ENCODE results near the gene SH2B2. TPM values are rescaled to one million over a fixed set of nuclear protein-coding genes. Genes with fewer than 3 reads are reported as not detected.

The SH2B2 gene
- total and polyA plus RNA-seq, 2 experiments from 2014 or later, result 5.6 to 21.9 TPM

DNA sequence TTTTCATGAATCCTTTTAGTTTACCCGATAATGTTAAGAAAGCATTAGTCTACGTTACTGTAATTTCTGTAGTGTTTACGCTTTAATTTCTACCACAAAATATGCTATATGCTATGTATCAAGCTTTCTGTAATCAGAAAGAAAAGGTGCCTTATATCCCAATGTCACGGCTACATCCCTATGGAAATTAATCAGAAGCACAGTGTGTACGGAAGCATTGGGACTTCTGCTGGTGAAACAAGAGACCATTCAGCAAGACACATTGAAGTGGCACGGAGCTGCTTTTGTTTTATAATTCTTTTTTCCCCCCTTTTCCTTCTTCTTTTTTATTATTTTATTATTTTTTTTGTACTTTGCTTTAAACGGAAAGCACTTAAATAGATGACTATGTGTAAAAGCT lies 31.2 kb upstream of the SH2B2 start:
- 0 out of 2 replicates have a peak, but pooled peaks cover 5% of the 10 kb centered on the region for H3F3A ChIP-seq (replicated peaks; ENCODE audit: low read depth)
- H3K36me3 ChIP-seq (ENCODE audit: insufficient read depth), result peaks cover under 1% of the 10 kb centered on the region; the same call in 1 of the 2 replicates
- 0 out of 2 replicates have a peak, but pooled peaks cover 9% of the 10 kb centered on the region for H3K4me1 ChIP-seq (ENCODE audit: insufficient read depth)
- no peak overlapping the region for H3K27ac Mint-ChIP-seq
- H3K79me2 ChIP-seq (replicated peaks; ENCODE audit: insufficient read depth), result no peaks in the 10 kb centered on the region
- no peak overlapping the region for H3K27ac ChIP-seq (ENCODE audit: low read depth)
- H2AFZ ChIP-seq, result no peak overlapping the region
- no peak overlapping the region for H3K4me3 ChIP-seq
- H3K4me3 Mint-ChIP-seq, result no peak overlapping the region
- no peaks in the 10 kb centered on the region for H3K9me3 Mint-ChIP-seq
- no peak overlapping the region for H3K4me2 ChIP-seq
- H4K20me1 ChIP-seq (replicated peaks; ENCODE audit: insufficient read depth), result 0 out of 2 replicates have a peak, but pooled peaks cover 3% of the 10 kb centered on the region
- H3K36me3 Mint-ChIP-seq (ENCODE audit: low read depth), result peaks cover 2% of the 10 kb centered on the region
- ATAC-seq (no peak), DNase-seq (ENCODE audit: low spot score) (no peak)
- TF ChIP-seq CREB1 (CRISPR knock-in tag; IDR thresholded peaks at IDR 0.05; ENCODE audit: low read depth) (no peak), JUNB (IDR thresholded peaks at IDR 0.05; ENCODE audit: unreplicated experiment) (no peak), ZNF331 (CRISPR knock-in tag; IDR thresholded peaks at IDR 0.05; ENCODE audit: low read depth) (no peak), POLR2AphosphoS5 (IDR thresholded peaks at IDR 0.05; ENCODE audit: low read depth) (no peak), ZNF114 (CRISPR knock-in tag; IDR thresholded peaks at IDR 0.05) (no peak), EZH2 (IDR thresholded peaks at IDR 0.05; ENCODE audit: low read depth, unreplicated experiment) (no peak), STAT1 (IDR thresholded peaks at IDR 0.05; ENCODE audit: unreplicated experiment) (no peak), NANOG (IDR thresholded peaks at IDR 0.05; ENCODE audit: borderline replicate concordance) (no peak), EZH2phosphoT487 (IDR thresholded peaks at IDR 0.05; ENCODE audit: unreplicated experiment) (no peak)
- TF ChIP-seq, protein P1, sequence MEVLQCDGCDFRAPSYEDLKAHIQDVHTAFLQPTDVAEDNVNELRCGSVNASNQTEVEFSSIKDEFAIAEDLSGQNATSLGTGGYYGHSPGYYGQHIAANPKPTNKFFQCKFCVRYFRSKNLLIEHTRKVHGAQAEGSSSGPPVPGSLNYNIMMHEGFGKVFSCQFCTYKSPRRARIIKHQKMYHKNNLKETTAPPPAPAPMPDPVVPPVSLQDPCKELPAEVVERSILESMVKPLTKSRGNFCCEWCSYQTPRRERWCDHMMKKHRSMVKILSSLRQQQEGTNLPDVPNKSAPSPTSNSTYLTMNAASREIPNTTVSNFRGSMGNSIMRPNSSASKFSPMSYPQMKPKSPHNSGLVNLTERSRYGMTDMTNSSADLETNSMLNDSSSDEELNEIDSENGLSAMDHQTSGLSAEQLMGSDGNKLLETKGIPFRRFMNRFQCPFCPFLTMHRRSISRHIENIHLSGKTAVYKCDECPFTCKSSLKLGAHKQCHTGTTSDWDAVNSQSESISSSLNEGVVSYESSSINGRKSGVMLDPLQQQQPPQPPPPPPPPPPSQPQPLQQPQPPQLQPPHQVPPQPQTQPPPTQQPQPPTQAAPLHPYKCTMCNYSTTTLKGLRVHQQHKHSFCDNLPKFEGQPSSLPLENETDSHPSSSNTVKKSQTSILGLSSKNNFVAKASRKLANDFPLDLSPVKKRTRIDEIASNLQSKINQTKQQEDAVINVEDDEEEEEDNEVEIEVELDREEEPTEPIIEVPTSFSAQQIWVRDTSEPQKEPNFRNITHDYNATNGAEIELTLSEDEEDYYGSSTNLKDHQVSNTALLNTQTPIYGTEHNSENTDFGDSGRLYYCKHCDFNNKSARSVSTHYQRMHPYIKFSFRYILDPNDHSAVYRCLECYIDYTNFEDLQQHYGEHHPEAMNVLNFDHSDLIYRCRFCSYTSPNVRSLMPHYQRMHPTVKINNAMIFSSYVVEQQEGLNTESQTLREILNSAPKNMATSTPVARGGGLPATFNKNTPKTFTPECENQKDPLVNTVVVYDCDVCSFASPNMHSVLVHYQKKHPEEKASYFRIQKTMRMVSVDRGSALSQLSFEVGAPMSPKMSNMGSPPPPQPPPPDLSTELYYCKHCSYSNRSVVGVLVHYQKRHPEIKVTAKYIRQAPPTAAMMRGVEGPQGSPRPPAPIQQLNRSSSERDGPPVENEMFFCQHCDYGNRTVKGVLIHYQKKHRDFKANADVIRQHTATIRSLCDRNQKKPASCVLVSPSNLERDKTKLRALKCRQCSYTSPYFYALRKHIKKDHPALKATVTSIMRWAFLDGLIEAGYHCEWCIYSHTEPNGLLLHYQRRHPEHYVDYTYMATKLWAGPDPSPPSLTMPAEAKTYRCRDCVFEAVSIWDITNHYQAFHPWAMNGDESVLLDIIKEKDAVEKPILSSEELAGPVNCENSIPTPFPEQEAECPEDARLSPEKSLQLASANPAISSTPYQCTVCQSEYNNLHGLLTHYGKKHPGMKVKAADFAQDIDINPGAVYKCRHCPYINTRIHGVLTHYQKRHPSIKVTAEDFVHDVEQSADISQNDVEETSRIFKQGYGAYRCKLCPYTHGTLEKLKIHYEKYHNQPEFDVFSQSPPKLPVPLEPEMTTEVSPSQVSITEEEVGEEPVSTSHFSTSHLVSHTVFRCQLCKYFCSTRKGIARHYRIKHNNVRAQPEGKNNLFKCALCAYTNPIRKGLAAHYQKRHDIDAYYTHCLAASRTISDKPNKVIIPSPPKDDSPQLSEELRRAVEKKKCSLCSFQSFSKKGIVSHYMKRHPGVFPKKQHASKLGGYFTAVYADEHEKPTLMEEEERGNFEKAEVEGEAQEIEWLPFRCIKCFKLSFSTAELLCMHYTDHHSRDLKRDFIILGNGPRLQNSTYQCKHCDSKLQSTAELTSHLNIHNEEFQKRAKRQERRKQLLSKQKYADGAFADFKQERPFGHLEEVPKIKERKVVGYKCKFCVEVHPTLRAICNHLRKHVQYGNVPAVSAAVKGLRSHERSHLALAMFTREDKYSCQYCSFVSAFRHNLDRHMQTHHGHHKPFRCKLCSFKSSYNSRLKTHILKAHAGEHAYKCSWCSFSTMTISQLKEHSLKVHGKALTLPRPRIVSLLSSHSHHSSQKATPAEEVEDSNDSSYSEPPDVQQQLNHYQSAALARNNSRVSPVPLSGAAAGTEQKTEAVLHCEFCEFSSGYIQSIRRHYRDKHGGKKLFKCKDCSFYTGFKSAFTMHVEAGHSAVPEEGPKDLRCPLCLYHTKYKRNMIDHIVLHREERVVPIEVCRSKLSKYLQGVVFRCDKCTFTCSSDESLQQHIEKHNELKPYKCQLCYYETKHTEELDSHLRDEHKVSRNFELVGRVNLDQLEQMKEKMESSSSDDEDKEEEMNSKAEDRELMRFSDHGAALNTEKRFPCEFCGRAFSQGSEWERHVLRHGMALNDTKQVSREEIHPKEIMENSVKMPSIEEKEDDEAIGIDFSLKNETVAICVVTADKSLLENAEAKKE (CRISPR knock-in tag; IDR thresholded peaks at IDR 0.05), result no peak
- TF ChIP-seq, protein P2, sequence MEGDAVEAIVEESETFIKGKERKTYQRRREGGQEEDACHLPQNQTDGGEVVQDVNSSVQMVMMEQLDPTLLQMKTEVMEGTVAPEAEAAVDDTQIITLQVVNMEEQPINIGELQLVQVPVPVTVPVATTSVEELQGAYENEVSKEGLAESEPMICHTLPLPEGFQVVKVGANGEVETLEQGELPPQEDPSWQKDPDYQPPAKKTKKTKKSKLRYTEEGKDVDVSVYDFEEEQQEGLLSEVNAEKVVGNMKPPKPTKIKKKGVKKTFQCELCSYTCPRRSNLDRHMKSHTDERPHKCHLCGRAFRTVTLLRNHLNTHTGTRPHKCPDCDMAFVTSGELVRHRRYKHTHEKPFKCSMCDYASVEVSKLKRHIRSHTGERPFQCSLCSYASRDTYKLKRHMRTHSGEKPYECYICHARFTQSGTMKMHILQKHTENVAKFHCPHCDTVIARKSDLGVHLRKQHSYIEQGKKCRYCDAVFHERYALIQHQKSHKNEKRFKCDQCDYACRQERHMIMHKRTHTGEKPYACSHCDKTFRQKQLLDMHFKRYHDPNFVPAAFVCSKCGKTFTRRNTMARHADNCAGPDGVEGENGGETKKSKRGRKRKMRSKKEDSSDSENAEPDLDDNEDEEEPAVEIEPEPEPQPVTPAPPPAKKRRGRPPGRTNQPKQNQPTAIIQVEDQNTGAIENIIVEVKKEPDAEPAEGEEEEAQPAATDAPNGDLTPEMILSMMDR (conservative IDR thresholded peaks at IDR 0.05; ENCODE audit: low read depth in 2 of 2), result no peak
- TF ChIP-seq, protein P3, sequence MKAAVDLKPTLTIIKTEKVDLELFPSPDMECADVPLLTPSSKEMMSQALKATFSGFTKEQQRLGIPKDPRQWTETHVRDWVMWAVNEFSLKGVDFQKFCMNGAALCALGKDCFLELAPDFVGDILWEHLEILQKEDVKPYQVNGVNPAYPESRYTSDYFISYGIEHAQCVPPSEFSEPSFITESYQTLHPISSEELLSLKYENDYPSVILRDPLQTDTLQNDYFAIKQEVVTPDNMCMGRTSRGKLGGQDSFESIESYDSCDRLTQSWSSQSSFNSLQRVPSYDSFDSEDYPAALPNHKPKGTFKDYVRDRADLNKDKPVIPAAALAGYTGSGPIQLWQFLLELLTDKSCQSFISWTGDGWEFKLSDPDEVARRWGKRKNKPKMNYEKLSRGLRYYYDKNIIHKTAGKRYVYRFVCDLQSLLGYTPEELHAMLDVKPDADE (IDR thresholded peaks at IDR 0.05), result no peak
- TF ChIP-seq, protein P4, sequence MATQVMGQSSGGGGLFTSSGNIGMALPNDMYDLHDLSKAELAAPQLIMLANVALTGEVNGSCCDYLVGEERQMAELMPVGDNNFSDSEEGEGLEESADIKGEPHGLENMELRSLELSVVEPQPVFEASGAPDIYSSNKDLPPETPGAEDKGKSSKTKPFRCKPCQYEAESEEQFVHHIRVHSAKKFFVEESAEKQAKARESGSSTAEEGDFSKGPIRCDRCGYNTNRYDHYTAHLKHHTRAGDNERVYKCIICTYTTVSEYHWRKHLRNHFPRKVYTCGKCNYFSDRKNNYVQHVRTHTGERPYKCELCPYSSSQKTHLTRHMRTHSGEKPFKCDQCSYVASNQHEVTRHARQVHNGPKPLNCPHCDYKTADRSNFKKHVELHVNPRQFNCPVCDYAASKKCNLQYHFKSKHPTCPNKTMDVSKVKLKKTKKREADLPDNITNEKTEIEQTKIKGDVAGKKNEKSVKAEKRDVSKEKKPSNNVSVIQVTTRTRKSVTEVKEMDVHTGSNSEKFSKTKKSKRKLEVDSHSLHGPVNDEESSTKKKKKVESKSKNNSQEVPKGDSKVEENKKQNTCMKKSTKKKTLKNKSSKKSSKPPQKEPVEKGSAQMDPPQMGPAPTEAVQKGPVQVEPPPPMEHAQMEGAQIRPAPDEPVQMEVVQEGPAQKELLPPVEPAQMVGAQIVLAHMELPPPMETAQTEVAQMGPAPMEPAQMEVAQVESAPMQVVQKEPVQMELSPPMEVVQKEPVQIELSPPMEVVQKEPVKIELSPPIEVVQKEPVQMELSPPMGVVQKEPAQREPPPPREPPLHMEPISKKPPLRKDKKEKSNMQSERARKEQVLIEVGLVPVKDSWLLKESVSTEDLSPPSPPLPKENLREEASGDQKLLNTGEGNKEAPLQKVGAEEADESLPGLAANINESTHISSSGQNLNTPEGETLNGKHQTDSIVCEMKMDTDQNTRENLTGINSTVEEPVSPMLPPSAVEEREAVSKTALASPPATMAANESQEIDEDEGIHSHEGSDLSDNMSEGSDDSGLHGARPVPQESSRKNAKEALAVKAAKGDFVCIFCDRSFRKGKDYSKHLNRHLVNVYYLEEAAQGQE (IDR thresholded peaks at IDR 0.05; ENCODE audit: unreplicated experiment), result no peak
- no peaks in the 10 kb centered on the region for H3K9me2 ChIP-seq (ENCODE audit: insufficient read depth)
- peaks cover 14% of the 10 kb centered on the region for H3K4me1 Mint-ChIP-seq
- H3K27me3 Mint-ChIP-seq (ENCODE audit: insufficient read depth, low read depth, poor library complexity), result peaks cover 22% of the 10 kb centered on the region
- no peaks in the 10 kb centered on the region for H3K27me3 ChIP-seq (ENCODE audit: insufficient read depth)

All from GM23338 (cell line).